ENCODE results near the gene SLC16A11.

DNA sequence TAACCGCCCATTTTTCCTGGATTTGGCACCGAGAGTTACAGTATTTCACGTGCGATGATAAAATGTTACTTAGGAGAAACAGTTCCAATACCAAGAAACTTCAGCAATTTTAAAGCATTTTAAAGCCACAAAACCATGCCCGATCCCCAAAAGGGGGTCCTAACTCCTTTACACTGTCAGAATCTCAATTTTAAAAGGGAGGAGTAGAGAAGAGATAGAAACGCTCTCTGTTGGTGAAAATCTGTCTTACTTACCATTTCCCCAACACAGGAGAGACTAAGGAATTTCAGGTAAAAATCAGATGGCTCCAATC, 32.0 kb downstream of the SLC16A11 start:
- TF ChIP-seq CTCF (conservative IDR thresholded peaks at IDR 0.05) (no peak), EZH2 (IDR thresholded peaks at IDR 0.05; ENCODE audit: low read depth) (no peak)

Data from PC-9 (cell line).